BLaER1 treated with 17β-estradiol and CSF1 and Interleukin-3, amounts not matched to agents 10 nM and 100 nM (cell line): ENCODE data around the gene MISP3.
A peak's percentile ranks its signal among the peaks of the same experiment; 100 is the strongest.

ENCODE experiments used
- H3K27ac ChIP-seq, 11 experiments: shearing (Covaris generic); formaldehyde crosslinking; 2 replicates each; pipeline ENCODE4 v1.8.1; 2022
- H3K27me3 ChIP-seq, 11 experiments: shearing (Covaris generic); formaldehyde crosslinking; 2 replicates each; pipeline ENCODE4 v1.8.1; 2022
- H3K36me3 ChIP-seq, 11 experiments: shearing (Covaris generic); formaldehyde crosslinking; 2 replicates each; pipeline ENCODE4 v1.8.1; 2022
- H3K4me1 ChIP-seq, 10 experiments: shearing (Covaris generic); formaldehyde crosslinking; 2 replicates each; pipeline ENCODE4 v1.8.1; 2022
- H3K4me2 ChIP-seq, 11 experiments: shearing (Covaris generic); formaldehyde crosslinking; 2 replicates each; pipeline ENCODE4 v1.8.1; 2022
- H3K4me3 ChIP-seq, 10 experiments: shearing (Covaris generic); formaldehyde crosslinking; 2 replicates each; pipeline ENCODE4 v1.8.1; 2022
- H3K9ac ChIP-seq, 11 experiments: shearing (Covaris generic); formaldehyde crosslinking; 2 replicates each; pipeline ENCODE4 v1.8.1; 2022
- H3K9me3 ChIP-seq, 11 experiments: shearing (Covaris generic); formaldehyde crosslinking; replicated peaks in 1 of 11; 2 replicates each; pipeline ENCODE4 v1.8.1; 2022
- H4K20me1 ChIP-seq, 11 experiments: shearing (Covaris generic); formaldehyde crosslinking; 2 replicates each; pipeline ENCODE4 v1.8.1; 2022
- Cebpa-rat ChIP-seq, 11 experiments: shearing (Covaris generic); IDR thresholded peaks; 2 replicates each; pipeline ENCODE4 v1.8.1; 2022

The MISP3 gene

GRCh38 chr19:14056741-14057356, 15.7 kb upstream of the MISP3 start:
- H4K20me1 ChIP-seq = peaks cover 0 to 34% (median 0%) of the 10 kb centered on the region in 11 experiments; a peak in 7 of 22 replicates
- peaks cover 0 to 13% (median 4%) of the 10 kb centered on the region in 11 experiments; a peak in 11 of 22 replicates for H3K36me3 ChIP-seq
- H3K27me3 ChIP-seq = peaks cover 42 to 83% (median 61%) of the 10 kb centered on the region in 11 experiments
- H3K9ac ChIP-seq = no peak overlapping the region
- H3K4me3 ChIP-seq = no peak overlapping the region
- peak overlapping the region in 1 of 11 experiments; percentile 49; a peak in 1 of 22 replicates for H3K4me2 ChIP-seq
- no peaks in the 10 kb centered on the region for H3K9me3 ChIP-seq
- no peak overlapping the region for H3K27ac ChIP-seq
- peak in 2 of 11 experiments; percentile 28 to 37; a peak in 2 of 22 replicates for TF ChIP-seq Cebpa-rat (IDR thresholded peaks at IDR 0.05)
- H3K4me1 ChIP-seq = peaks cover 9 to 21% (median 15%) of the 10 kb centered on the region in 10 experiments; a peak in 18 of 20 replicates

DNA sequence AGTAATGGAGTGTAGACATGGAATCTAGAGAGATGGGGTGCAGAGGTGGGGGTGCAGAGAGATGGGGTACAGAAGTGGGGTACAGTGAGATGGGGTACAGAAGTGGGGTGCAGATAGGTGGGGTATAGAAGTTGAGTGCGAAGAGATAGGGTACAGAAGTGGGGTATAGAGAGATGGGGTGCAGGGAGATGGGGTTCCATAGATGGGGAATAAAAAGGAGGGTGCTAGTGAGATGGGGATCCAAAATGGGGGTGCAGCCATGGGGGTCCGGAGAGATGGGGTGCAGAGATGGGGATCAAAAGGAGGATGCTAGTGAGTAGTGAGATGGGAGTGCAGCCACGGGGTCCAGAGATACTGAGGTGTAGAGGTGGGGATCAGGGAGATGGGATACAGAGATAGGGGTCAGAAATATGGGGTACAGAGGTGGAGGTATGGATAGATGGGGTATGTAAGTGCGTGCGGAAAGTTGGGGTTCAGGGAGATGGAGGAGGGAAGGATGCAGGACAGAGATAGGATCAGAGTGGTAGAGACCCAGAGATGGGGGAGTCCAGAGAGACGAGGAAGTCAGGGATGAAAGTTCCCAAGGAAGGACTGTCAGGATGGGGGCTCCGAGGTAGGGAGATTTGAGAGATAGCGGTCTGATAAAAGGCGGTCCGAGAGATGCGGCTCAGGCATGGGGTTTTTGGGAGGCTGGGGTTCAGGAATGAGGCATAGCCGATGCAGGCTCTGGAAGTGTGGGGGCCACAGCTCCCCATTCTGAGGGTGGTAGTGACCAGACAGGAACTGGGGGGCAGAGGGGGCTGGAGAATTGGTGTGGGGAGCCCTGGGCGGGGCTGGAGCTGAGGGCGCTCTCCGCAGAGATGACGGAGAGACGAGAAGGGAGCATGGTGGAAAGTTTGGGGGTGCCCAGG, 14.1 kb upstream of the MISP3 start:
- peak overlapping the region; percentile 39 to 84 (median 64); a peak in 21 of 22 replicates for H3K4me2 ChIP-seq

GRCh38 chr19:14059093-14059480, 13.5 kb upstream of the MISP3 start:
- no peak for TF ChIP-seq Cebpa-rat (IDR thresholded peaks at IDR 0.05)
- Histone ChIP-seq H3K9ac (no peak overlapping the region), H3K4me1 (peaks cover 10 to 32% (median 19%) of the 10 kb centered on the region in 10 experiments; a peak in 19 of 20 replicates), H3K4me3 (no peak overlapping the region), H3K36me3 (no peaks in the 10 kb centered on the region), H3K27ac (no peak overlapping the region), H3K4me2 (no peak overlapping the region; a peak in 1 of 22 replicates), H3K27me3 (peaks cover 42 to 79% (median 55%) of the 10 kb centered on the region in 11 experiments), H4K20me1 (peaks cover 0 to 27% (median 0%) of the 10 kb centered on the region in 11 experiments; a peak in 4 of 22 replicates), H3K9me3 (no peaks in the 10 kb centered on the region)

More for the DNA sequence above, 14.1 kb upstream of the MISP3 start:
- peaks cover 10 to 31% (median 19%) of the 10 kb centered on the region in 10 experiments; a peak in 19 of 20 replicates for H3K4me1 ChIP-seq
- H3K4me3 ChIP-seq = peak overlapping the region in 7 of 10 experiments; percentile 21 to 42 (median 32); a peak in 4 of 20 replicates
- no peak for TF ChIP-seq Cebpa-rat (IDR thresholded peaks at IDR 0.05)
- H4K20me1 ChIP-seq = peaks cover 0 to 32% (median 0%) of the 10 kb centered on the region in 11 experiments; a peak in 6 of 22 replicates
- peaks cover 42 to 85% (median 61%) of the 10 kb centered on the region in 11 experiments for H3K27me3 ChIP-seq
- no peak overlapping the region for H3K27ac ChIP-seq
- H3K9me3 ChIP-seq = no peaks in the 10 kb centered on the region
- no peaks in the 10 kb centered on the region for H3K36me3 ChIP-seq
- 0 out of 22 replicates have a peak overlapping the region, but pooled peaks of 1 of the 11 experiments have one; percentile 26 for H3K9ac ChIP-seq

- no peak for TF ChIP-seq Cebpa-rat (IDR thresholded peaks at IDR 0.05)
- H3K27me3 ChIP-seq = peaks cover 42 to 73% (median 52%) of the 10 kb centered on the region in 11 experiments
- no peak overlapping the region for H3K27ac ChIP-seq
- H3K4me2 ChIP-seq = peak overlapping the region in 3 of 11 experiments; percentile 1 to 33 (median 32); a peak in 2 of 22 replicates
- H3K4me1 ChIP-seq = peaks cover 10 to 32% (median 19%) of the 10 kb centered on the region in 10 experiments; a peak in 19 of 20 replicates
- H3K9me3 ChIP-seq = no peaks in the 10 kb centered on the region
- H3K4me3 ChIP-seq = no peak overlapping the region
- no peak overlapping the region for H3K9ac ChIP-seq
- H4K20me1 ChIP-seq = peaks cover 0 to 21% (median 0%) of the 10 kb centered on the region in 11 experiments; a peak in 4 of 22 replicates
- H3K36me3 ChIP-seq = no peaks in the 10 kb centered on the region
These were observed 12.9 kb upstream of the MISP3 start for GRCh38 chr19:14059652-14060155.

DNA sequence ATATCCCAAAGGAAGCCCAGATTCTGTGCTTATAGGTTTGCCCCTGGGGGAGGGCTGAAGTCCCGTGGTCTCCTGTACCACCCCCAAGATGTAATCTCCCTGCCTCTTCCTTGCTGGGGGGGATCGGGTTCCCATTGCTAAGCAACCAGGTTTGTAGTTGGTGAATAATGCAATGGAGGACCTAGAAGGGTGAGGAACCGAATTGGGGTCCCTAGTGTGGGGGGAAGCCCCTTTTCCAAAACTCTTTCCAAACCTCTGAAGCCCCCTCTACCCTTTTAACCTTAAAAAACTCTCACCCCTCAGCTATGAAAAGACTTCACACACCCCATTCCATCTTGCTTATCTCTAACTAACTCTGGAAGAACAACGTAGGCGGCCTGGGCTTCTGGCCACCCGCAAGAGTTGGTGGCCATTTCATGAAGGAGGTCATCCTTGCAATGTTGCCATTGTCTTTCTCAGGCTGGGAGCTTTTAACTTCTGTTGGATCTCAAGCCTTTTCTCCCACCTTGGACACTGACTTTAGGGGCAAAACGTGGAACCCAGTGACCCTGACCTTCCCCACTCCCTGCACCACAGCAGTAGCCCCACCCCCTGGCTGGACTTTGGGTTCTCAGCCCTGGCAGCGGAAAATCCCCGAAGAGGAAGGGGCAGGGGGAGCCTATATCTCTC, 11.4 kb upstream of the MISP3 start:
- H3K9me3 ChIP-seq = no peaks in the 10 kb centered on the region
- peaks cover 10 to 35% (median 19%) of the 10 kb centered on the region in 10 experiments; a peak in 19 of 20 replicates for H3K4me1 ChIP-seq
- H3K4me3 ChIP-seq = no peak overlapping the region
- H3K4me2 ChIP-seq = no peak overlapping the region
- no peak overlapping the region for H3K9ac ChIP-seq
- H3K36me3 ChIP-seq = no peaks in the 10 kb centered on the region
- no peak overlapping the region for H3K27ac ChIP-seq
- H4K20me1 ChIP-seq = peaks cover 0 to 9% (median 0%) of the 10 kb centered on the region in 11 experiments; a peak in 3 of 22 replicates
- H3K27me3 ChIP-seq = peaks cover 31 to 58% (median 43%) of the 10 kb centered on the region in 11 experiments
- TF ChIP-seq Cebpa-rat (IDR thresholded peaks at IDR 0.05) = no peak

DNA sequence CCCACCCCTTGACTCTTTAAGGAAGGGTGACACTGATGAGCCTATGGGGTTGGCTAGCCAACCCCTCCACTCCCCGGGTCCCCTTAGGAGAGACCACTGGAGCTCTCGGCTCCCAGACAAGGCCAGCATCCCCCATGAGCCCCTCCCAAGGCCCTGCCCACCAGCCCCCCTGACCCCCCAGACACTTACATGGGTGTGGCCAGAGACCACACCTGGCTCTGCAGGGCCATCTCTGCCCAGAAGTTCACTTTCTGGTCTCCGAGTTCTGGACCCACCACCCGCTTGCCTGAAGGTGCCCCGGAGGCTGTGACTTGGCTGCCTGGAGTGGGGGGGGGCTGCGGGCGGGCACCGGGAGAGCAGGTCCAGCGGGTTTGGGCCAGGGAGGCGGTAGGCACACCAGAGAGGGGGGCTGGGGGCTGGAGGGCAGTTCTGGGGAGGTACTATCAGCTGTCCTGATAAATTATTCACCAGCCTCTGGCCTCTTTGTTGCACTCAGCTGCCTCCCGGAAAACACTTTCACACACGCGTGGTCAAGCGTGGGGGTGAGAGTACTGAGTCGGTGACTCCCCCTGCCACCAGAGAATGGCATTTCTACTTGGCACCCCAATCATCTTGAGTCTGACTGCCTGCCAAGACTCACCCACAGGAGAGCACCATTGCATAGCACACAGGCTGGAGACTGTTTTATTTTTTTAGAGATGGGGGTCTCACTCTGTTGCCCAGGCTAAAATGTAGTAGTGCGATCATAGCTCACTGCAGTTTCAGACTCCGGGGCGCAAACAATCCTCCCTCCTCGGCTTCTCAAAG, 10.6 kb upstream of the MISP3 start, which contains the start of gene PALM3:
Gene PALM3, minus strand, starts transcription at position 326 of the 807 bp plus-strand sequence. Its CDS starts 96 bp downstream, at position 230.
- no peak for TF ChIP-seq Cebpa-rat (IDR thresholded peaks at IDR 0.05)
- no peaks in the 10 kb centered on the region for H3K36me3 ChIP-seq
- H4K20me1 ChIP-seq = peaks cover 0 to 1% (median 0%) of the 10 kb centered on the region in 11 experiments; a peak in 2 of 22 replicates
- no peak within 1 kb of the TSS for H3K4me3 ChIP-seq
- H3K27me3 ChIP-seq = peaks cover 23 to 50% (median 35%) of the 10 kb centered on the region in 11 experiments
- peak within 1 kb of the TSS in 2 of 11 experiments; percentile 15 to 16; a peak in 2 of 22 replicates for H3K9ac ChIP-seq
- H3K9me3 ChIP-seq = no peaks in the 10 kb centered on the region
- H3K4me2 ChIP-seq = peak within 1 kb of the TSS in 6 of 11 experiments; percentile 11 to 58 (median 34); a peak in 9 of 22 replicates
- H3K27ac ChIP-seq = no peak within 1 kb of the TSS
- H3K4me1 ChIP-seq = peaks cover 10 to 38% (median 19%) of the 10 kb centered on the region in 10 experiments; a peak in 19 of 20 replicates

DNA sequence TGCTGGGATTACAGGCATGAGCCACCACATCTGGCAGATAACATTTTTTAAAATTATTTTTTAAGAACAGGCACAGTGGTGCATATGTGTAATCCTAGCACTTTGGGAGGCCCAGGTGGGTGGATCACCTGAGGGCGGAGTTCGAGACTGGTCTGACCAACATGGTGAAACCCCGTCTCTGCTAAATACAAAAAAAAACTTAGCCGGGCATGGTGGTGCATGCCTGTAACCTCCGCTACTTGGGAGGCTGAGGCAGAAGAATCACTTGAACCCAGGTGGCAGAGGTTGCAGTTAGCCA, 10.1 kb upstream of the MISP3 start:
- no peaks in the 10 kb centered on the region for H3K9me3 ChIP-seq
- no peaks in the 10 kb centered on the region for H3K36me3 ChIP-seq
- no peaks in the 10 kb centered on the region; a peak in 2 of 22 replicates for H4K20me1 ChIP-seq
- TF ChIP-seq Cebpa-rat (IDR thresholded peaks at IDR 0.05) = no peak
- H3K4me3 ChIP-seq = no peak overlapping the region
- H3K9ac ChIP-seq = peak overlapping the region in 2 of 11 experiments; percentile 15 to 16; a peak in 2 of 22 replicates
- H3K27me3 ChIP-seq = peaks cover 19 to 46% (median 31%) of the 10 kb centered on the region in 11 experiments
- no peak overlapping the region for H3K27ac ChIP-seq
- peaks cover 10 to 38% (median 19%) of the 10 kb centered on the region in 10 experiments; a peak in 19 of 20 replicates for H3K4me1 ChIP-seq
- H3K4me2 ChIP-seq = peak overlapping the region in 3 of 11 experiments; percentile 36 to 58 (median 54); a peak in 5 of 22 replicates
